ENCODE measurements around the gene CCDC157.

Gene CCDC157

GRCh38 chr22:30334646-30335045 is 22.2 kb upstream of the CCDC157 start:
- TF ChIP-seq TEAD4 (IDR thresholded peaks at IDR 0.05) (no peak), CREB1 (IDR thresholded peaks at IDR 0.05; ENCODE audit: low read depth) (no peak), CEBPB (IDR thresholded peaks at IDR 0.05) (no peak), ZBTB7A (IDR thresholded peaks at IDR 0.05; ENCODE audit: low read depth) (no peak), MAX (IDR thresholded peaks at IDR 0.05) (no peak), REST (IDR thresholded peaks at IDR 0.05; ENCODE audit: low read depth) (no peak), EGR1 (IDR thresholded peaks at IDR 0.05) (no peak), FOXM1 (IDR thresholded peaks at IDR 0.05; ENCODE audit: borderline replicate concordance, low read depth) (no peak), YY1 (IDR thresholded peaks at IDR 0.05; ENCODE audit: low read depth) (no peak), EP300 (IDR thresholded peaks at IDR 0.05; ENCODE audit: borderline replicate concordance) (no peak), TCF12 (IDR thresholded peaks at IDR 0.05; ENCODE audit: low read depth) (no peak), USF1 (IDR thresholded peaks at IDR 0.05) (no peak), TAF1 (IDR thresholded peaks at IDR 0.05; ENCODE audit: low read depth) (no peak), NFIC (IDR thresholded peaks at IDR 0.05) (no peak), RAD21 (IDR thresholded peaks at IDR 0.05; ENCODE audit: low read depth) (no peak)

GRCh38 chr22:30335236-30335635 is 21.6 kb upstream of the CCDC157 start:
- TF ChIP-seq TEAD4 (IDR thresholded peaks at IDR 0.05) (no peak), ZBTB7A (IDR thresholded peaks at IDR 0.05; ENCODE audit: low read depth) (no peak), YY1 (IDR thresholded peaks at IDR 0.05; ENCODE audit: low read depth) (no peak), USF1 (IDR thresholded peaks at IDR 0.05) (no peak), NFIC (IDR thresholded peaks at IDR 0.05) (no peak), RAD21 (IDR thresholded peaks at IDR 0.05; ENCODE audit: low read depth) (no peak), CREB1 (IDR thresholded peaks at IDR 0.05; ENCODE audit: low read depth) (no peak), MAX (IDR thresholded peaks at IDR 0.05) (no peak), CEBPB (IDR thresholded peaks at IDR 0.05) (no peak), TCF12 (IDR thresholded peaks at IDR 0.05; ENCODE audit: low read depth) (no peak), EP300 (IDR thresholded peaks at IDR 0.05; ENCODE audit: borderline replicate concordance) (no peak), EGR1 (IDR thresholded peaks at IDR 0.05) (no peak), FOXM1 (IDR thresholded peaks at IDR 0.05; ENCODE audit: borderline replicate concordance, low read depth) (no peak)

GRCh38 chr22:30336752-30337460 is 19.9 kb upstream of the CCDC157 start:
- TF ChIP-seq CREB1 (IDR thresholded peaks at IDR 0.05; ENCODE audit: low read depth) (no peak), EGR1 (IDR thresholded peaks at IDR 0.05) (no peak), TCF12 (IDR thresholded peaks at IDR 0.05; ENCODE audit: low read depth) (no peak), MAX (IDR thresholded peaks at IDR 0.05) (no peak), RAD21 (IDR thresholded peaks at IDR 0.05; ENCODE audit: low read depth) (no peak), NFIC (IDR thresholded peaks at IDR 0.05) (no peak), REST (IDR thresholded peaks at IDR 0.05; ENCODE audit: low read depth) (no peak), USF1 (IDR thresholded peaks at IDR 0.05) (no peak), TAF1 (IDR thresholded peaks at IDR 0.05; ENCODE audit: low read depth) (no peak), EP300 (IDR thresholded peaks at IDR 0.05; ENCODE audit: borderline replicate concordance) (no peak), ZBTB7A (IDR thresholded peaks at IDR 0.05; ENCODE audit: low read depth) (no peak), CEBPB (IDR thresholded peaks at IDR 0.05) (no peak), YY1 (IDR thresholded peaks at IDR 0.05; ENCODE audit: low read depth) (no peak)

- TF ChIP-seq ZBTB7A (IDR thresholded peaks at IDR 0.05; ENCODE audit: low read depth), result no peak
- no peak for TF ChIP-seq TEAD4 (IDR thresholded peaks at IDR 0.05)
- no peak for TF ChIP-seq FOXM1 (IDR thresholded peaks at IDR 0.05; ENCODE audit: borderline replicate concordance, low read depth)
Observed at GRCh38 chr22:30337461-30337778, 19.4 kb upstream of the CCDC157 start.

GRCh38 chr22:30338802-30339201 is 18.0 kb upstream of the CCDC157 start:
- TF ChIP-seq EGR1 (IDR thresholded peaks at IDR 0.05) (no peak), USF1 (IDR thresholded peaks at IDR 0.05) (no peak), EP300 (IDR thresholded peaks at IDR 0.05; ENCODE audit: borderline replicate concordance) (no peak), REST (IDR thresholded peaks at IDR 0.05; ENCODE audit: low read depth) (no peak), YY1 (IDR thresholded peaks at IDR 0.05; ENCODE audit: low read depth) (no peak), TCF12 (IDR thresholded peaks at IDR 0.05; ENCODE audit: low read depth) (no peak), RAD21 (IDR thresholded peaks at IDR 0.05; ENCODE audit: low read depth) (no peak), NFIC (IDR thresholded peaks at IDR 0.05) (no peak), MAX (IDR thresholded peaks at IDR 0.05) (no peak), ZBTB7A (IDR thresholded peaks at IDR 0.05; ENCODE audit: low read depth) (no peak), TEAD4 (IDR thresholded peaks at IDR 0.05) (no peak), TAF1 (IDR thresholded peaks at IDR 0.05; ENCODE audit: low read depth) (no peak), CREB1 (IDR thresholded peaks at IDR 0.05; ENCODE audit: low read depth) (no peak), FOXM1 (IDR thresholded peaks at IDR 0.05; ENCODE audit: borderline replicate concordance, low read depth) (no peak), CEBPB (IDR thresholded peaks at IDR 0.05) (no peak)
